ENCODE measurements around the gene NHS. TPM values are rescaled to one million over a fixed set of nuclear protein-coding genes. Genes with fewer than 3 reads are reported as not detected.

The NHS gene
- total RNA-seq, 1 donor from 2014 or later, result 1.0 TPM

DNA sequence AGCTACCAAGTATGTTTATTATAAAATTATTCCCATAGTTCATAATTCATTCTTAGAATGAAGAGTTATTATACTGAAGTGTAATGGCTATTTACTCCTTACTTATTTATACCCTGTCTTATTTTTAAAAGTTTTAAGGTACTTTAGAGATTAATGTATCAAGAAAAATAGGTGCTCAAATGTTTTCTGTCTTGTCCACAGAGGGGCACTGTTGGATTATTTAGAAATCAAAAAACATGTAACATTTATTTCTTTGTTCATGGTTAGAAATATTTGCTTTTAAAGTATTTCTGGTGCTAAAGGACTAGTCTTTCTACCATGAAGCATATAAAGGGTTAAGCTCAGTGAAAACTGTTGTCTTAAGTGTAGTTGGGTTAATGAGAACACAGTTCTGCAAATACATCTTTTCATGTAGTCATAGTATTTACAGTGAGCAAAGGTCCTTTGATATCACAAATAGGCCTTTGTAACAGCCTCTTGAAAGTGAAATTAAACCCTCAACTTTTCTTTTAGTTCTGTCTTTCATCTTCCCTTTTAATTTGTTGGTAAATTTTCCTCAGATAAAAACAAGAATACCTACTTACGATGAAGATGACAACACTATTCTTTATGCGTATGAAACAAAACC lies 370.0 kb downstream of the NHS start:
- H3K9me3 ChIP-seq (ENCODE audit: control insufficient read depth in 3 of 3, low read length in 3 of 3), result no peaks in the 10 kb centered on the region
- H3K9ac ChIP-seq (ENCODE audit: low read depth in 1 of 3, low read length in 3 of 3), result no peak overlapping the region
- no peak overlapping the region for H3K4me3 ChIP-seq (ENCODE audit: low read length in 3 of 3)
- H3K4me1 ChIP-seq (ENCODE audit: control insufficient read depth in 3 of 3, insufficient read depth in 3 of 3, low read length in 3 of 3), result peaks cover 0 to 9% (median 2%) of the 10 kb centered on the region in 3 donors
- H3K27me3 ChIP-seq (ENCODE audit: control insufficient read depth in 3 of 3, insufficient read depth in 3 of 3, low read length in 3 of 3), result no peaks in the 10 kb centered on the region
- no peak overlapping the region for H3K27ac ChIP-seq (ENCODE audit: low read depth, low read length)
- H3K36me3 ChIP-seq (ENCODE audit: control insufficient read depth in 3 of 3, insufficient read depth in 3 of 3, low read length in 3 of 3), result peaks cover 0 to 3% (median 2%) of the 10 kb centered on the region in 3 donors

DNA sequence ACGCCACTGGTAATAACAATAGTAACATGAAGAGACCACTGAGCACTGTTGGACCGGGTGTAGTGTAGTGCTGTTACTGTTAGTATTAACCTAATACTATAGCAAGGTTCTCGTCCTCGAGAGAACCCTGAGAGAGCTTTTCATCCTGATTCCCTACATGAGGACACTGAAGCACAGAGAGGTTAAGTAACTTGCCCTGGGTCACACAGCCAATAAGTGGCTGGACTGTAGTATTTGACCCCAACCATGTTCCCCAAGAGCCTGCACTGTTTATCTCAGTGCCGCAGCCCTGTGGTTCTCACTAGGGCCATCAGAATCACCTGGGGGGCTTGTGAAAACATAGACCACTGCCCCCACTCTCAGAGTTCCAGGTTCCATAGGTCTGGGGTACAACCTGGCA lies 372.7 kb downstream of the NHS start:
- Histone ChIP-seq H3K27ac (ENCODE audit: low read depth, low read length) (no peak overlapping the region), H3K27me3 (ENCODE audit: control insufficient read depth in 3 of 3, insufficient read depth in 3 of 3, low read length in 3 of 3) (no peaks in the 10 kb centered on the region), H3K9me3 (ENCODE audit: control insufficient read depth in 3 of 3, low read length in 3 of 3) (no peaks in the 10 kb centered on the region), H3K4me3 (ENCODE audit: low read length in 3 of 3) (no peak overlapping the region), H3K4me1 (ENCODE audit: control insufficient read depth in 3 of 3, insufficient read depth in 3 of 3, low read length in 3 of 3) (no peaks in the 10 kb centered on the region), H3K36me3 (ENCODE audit: control insufficient read depth in 3 of 3, insufficient read depth in 3 of 3, low read length in 3 of 3) (peaks cover 11 to 17% (median 11%) of the 10 kb centered on the region in 3 donors), H3K9ac (ENCODE audit: low read depth in 1 of 3, low read length in 3 of 3) (no peak overlapping the region)

DNA sequence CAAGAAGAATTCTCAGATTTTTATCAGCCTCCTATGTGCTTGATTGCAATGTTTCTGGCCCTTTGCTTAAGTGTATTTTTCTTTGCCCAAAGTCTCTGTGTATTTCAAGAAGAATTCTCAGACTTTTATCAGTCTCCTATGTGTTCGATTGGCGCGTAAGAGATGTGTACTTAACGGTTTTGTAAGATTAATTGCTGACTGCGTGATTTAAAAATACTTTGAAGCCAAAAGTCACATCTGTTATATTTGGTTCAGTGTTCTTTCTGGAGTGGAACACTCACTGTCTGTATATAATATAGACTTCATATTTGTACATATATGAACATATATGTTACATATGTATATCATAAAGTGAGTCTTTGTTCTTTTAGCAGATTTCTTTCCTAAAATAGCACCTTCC lies 373.7 kb downstream of the NHS start:
- Histone ChIP-seq H3K27ac (ENCODE audit: low read depth, low read length) (no peak overlapping the region), H3K36me3 (ENCODE audit: control insufficient read depth in 3 of 3, insufficient read depth in 3 of 3, low read length in 3 of 3) (peaks cover 11 to 17% (median 11%) of the 10 kb centered on the region in 3 donors), H3K9me3 (ENCODE audit: control insufficient read depth in 3 of 3, low read length in 3 of 3) (no peaks in the 10 kb centered on the region), H3K27me3 (ENCODE audit: control insufficient read depth in 3 of 3, insufficient read depth in 3 of 3, low read length in 3 of 3) (no peaks in the 10 kb centered on the region), H3K4me1 (ENCODE audit: control insufficient read depth in 3 of 3, insufficient read depth in 3 of 3, low read length in 3 of 3) (no peaks in the 10 kb centered on the region), H3K9ac (ENCODE audit: low read depth in 1 of 3, low read length in 3 of 3) (no peak overlapping the region), H3K4me3 (ENCODE audit: low read length in 3 of 3) (no peak overlapping the region)

DNA sequence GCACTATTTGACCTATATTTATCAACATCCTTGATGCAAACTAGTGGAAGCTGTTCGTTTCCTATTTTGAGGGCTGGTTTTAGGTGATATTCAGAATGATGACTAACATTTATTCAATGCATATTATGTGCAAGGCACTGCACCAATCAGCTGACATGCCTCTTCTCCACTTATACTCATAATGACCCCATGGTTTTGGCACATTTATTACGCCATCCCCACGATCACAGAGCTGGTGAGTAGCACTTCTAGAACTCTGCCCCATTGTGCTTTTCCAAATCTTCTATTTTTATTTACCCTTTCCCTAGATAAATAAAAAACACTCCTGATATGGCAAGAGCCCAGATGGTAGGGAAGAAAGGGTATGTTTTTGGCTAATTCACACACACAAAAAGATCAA lies 375.4 kb downstream of the NHS start:
- Histone ChIP-seq H3K27me3 (ENCODE audit: control insufficient read depth in 3 of 3, insufficient read depth in 3 of 3, low read length in 3 of 3) (no peaks in the 10 kb centered on the region), H3K9ac (ENCODE audit: low read depth in 1 of 3, low read length in 3 of 3) (no peak overlapping the region), H3K4me1 (ENCODE audit: control insufficient read depth in 3 of 3, insufficient read depth in 3 of 3, low read length in 3 of 3) (no peaks in the 10 kb centered on the region), H3K4me3 (ENCODE audit: low read length in 3 of 3) (no peak overlapping the region), H3K27ac (ENCODE audit: low read depth, low read length) (no peak overlapping the region), H3K36me3 (ENCODE audit: control insufficient read depth in 3 of 3, insufficient read depth in 3 of 3, low read length in 3 of 3) (peaks cover 11 to 17% (median 11%) of the 10 kb centered on the region in 3 donors), H3K9me3 (ENCODE audit: control insufficient read depth in 3 of 3, low read length in 3 of 3) (no peaks in the 10 kb centered on the region)

DNA sequence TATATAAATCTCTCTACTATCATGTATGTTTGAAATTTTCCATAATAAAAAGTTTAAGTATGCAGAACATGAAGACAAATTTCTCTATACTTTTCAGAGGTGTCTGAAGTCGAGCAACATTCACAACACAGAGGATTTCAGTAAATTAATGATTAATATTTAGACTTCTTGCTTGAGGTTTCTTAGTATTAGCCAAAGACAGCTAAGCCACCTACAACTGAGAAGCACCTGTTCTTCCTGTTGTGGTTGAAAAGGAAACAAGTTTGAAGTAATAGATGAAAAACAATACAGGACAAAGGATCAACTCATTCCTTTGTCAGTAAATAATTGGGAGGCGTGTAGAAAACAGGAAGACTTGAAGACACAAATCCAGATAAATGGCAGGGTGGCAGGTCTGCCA lies 383.4 kb downstream of the NHS start:
- Histone ChIP-seq H3K27me3 (ENCODE audit: control insufficient read depth in 3 of 3, insufficient read depth in 3 of 3, low read length in 3 of 3) (no peaks in the 10 kb centered on the region), H3K27ac (ENCODE audit: low read depth, low read length) (no peak overlapping the region), H3K4me1 (ENCODE audit: control insufficient read depth in 3 of 3, insufficient read depth in 3 of 3, low read length in 3 of 3) (no peaks in the 10 kb centered on the region)

DNA sequence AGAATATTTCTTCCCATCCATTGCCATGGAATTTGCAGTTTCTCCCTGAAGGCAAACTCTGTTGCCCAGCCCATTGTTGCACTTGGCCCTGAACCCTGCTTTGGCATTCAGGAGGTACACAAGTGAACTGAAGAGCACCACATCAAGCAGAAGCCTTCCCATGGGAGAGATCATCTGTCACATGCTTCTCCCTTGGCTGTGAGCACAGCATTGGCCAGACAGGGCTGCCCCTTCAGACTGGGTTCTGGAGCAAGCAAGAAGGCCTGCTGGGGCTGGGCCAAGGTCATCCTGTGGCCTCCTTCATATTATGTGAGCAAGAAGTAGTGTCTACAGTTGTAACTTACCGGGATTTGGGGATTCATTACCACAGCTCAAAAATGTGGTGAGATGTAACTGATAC lies 385.0 kb downstream of the NHS start:
- no peak overlapping the region for H3K9ac ChIP-seq (ENCODE audit: low read depth in 1 of 3, low read length in 3 of 3)
- no peaks in the 10 kb centered on the region for H3K27me3 ChIP-seq (ENCODE audit: control insufficient read depth in 3 of 3, insufficient read depth in 3 of 3, low read length in 3 of 3)
- H3K27ac ChIP-seq (ENCODE audit: low read depth, low read length), result no peak overlapping the region
- H3K4me1 ChIP-seq (ENCODE audit: control insufficient read depth in 3 of 3, insufficient read depth in 3 of 3, low read length in 3 of 3), result no peaks in the 10 kb centered on the region
- no peak overlapping the region for H3K4me3 ChIP-seq (ENCODE audit: low read length in 3 of 3)
- no peaks in the 10 kb centered on the region for H3K9me3 ChIP-seq (ENCODE audit: control insufficient read depth in 3 of 3, low read length in 3 of 3)
- H3K36me3 ChIP-seq (ENCODE audit: control insufficient read depth in 3 of 3, insufficient read depth in 3 of 3, low read length in 3 of 3), result no peaks in the 10 kb centered on the region

More for the DNA sequence above, 383.4 kb downstream of the NHS start:
- no peak overlapping the region for H3K4me3 ChIP-seq (ENCODE audit: low read length in 3 of 3)
- no peaks in the 10 kb centered on the region for H3K9me3 ChIP-seq (ENCODE audit: control insufficient read depth in 3 of 3, low read length in 3 of 3)
- no peak overlapping the region for H3K9ac ChIP-seq (ENCODE audit: low read depth in 1 of 3, low read length in 3 of 3)
- H3K36me3 ChIP-seq (ENCODE audit: control insufficient read depth in 3 of 3, insufficient read depth in 3 of 3, low read length in 3 of 3), result no peaks in the 10 kb centered on the region

DNA sequence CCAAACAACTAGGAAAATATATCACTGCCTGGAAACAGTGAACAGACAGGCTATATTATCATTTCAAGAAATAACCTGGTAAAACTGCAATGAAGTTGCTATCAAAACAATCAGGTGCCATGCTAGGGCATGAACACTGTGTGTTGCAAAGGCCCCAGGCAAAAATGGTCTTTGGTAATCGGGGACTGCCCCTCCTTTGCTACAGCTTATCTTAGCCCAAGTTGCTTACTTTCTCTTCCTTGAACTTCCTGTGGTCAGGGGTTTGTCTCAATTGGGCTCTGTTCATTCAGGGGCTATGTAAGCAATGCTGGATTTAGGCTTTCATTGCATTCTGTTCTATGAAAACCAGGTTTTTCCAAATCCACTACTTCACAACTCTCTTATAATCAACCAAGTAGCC lies 392.7 kb downstream of the NHS start:
- no peak overlapping the region for H3K9ac ChIP-seq (ENCODE audit: low read depth in 1 of 3, low read length in 3 of 3)
- no peak overlapping the region for H3K4me3 ChIP-seq (ENCODE audit: low read length in 3 of 3)
- no peaks in the 10 kb centered on the region for H3K4me1 ChIP-seq (ENCODE audit: control insufficient read depth in 3 of 3, insufficient read depth in 3 of 3, low read length in 3 of 3)
- H3K27me3 ChIP-seq (ENCODE audit: control insufficient read depth in 3 of 3, insufficient read depth in 3 of 3, low read length in 3 of 3), result peaks cover 0 to 22% (median 2%) of the 10 kb centered on the region in 3 donors
- peaks cover 0 to 3% (median 0%) of the 10 kb centered on the region in 3 donors for H3K9me3 ChIP-seq (ENCODE audit: control insufficient read depth in 3 of 3, low read length in 3 of 3)
- no peak overlapping the region for H3K27ac ChIP-seq (ENCODE audit: low read depth, low read length)
- no peaks in the 10 kb centered on the region for H3K36me3 ChIP-seq (ENCODE audit: control insufficient read depth in 3 of 3, insufficient read depth in 3 of 3, low read length in 3 of 3)

DNA sequence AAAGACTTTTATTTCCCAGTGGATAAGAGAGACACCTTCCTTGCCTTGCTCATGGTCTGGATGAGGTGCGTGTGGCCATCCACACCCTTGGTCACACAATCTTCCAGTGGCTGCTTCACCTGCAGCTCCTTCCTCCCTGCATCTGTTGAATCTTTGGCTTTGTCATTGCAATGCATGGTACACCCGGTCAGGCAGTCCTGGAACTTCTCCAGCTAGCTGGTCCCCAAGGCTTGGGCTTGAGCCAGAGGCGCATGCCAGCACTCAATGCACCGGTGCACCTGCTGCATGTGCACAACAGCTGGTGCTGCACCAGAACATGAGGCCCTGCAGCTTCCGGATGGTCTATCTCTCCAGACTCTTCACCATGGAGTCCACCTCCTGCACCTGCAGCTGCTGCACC lies 394.0 kb downstream of the NHS start:
- no peak overlapping the region for H3K27ac ChIP-seq (ENCODE audit: low read depth, low read length)
- peaks cover 0 to 28% (median 9%) of the 10 kb centered on the region in 3 donors for H3K27me3 ChIP-seq (ENCODE audit: control insufficient read depth in 3 of 3, insufficient read depth in 3 of 3, low read length in 3 of 3)
- H3K4me3 ChIP-seq (ENCODE audit: low read length in 3 of 3), result no peak overlapping the region
- no peaks in the 10 kb centered on the region for H3K4me1 ChIP-seq (ENCODE audit: control insufficient read depth in 3 of 3, insufficient read depth in 3 of 3, low read length in 3 of 3)
- no peaks in the 10 kb centered on the region for H3K36me3 ChIP-seq (ENCODE audit: control insufficient read depth in 3 of 3, insufficient read depth in 3 of 3, low read length in 3 of 3)
- peaks cover 0 to 3% (median 0%) of the 10 kb centered on the region in 3 donors for H3K9me3 ChIP-seq (ENCODE audit: control insufficient read depth in 3 of 3, low read length in 3 of 3)
- H3K9ac ChIP-seq (ENCODE audit: low read depth in 1 of 3, low read length in 3 of 3), result no peak overlapping the region

DNA sequence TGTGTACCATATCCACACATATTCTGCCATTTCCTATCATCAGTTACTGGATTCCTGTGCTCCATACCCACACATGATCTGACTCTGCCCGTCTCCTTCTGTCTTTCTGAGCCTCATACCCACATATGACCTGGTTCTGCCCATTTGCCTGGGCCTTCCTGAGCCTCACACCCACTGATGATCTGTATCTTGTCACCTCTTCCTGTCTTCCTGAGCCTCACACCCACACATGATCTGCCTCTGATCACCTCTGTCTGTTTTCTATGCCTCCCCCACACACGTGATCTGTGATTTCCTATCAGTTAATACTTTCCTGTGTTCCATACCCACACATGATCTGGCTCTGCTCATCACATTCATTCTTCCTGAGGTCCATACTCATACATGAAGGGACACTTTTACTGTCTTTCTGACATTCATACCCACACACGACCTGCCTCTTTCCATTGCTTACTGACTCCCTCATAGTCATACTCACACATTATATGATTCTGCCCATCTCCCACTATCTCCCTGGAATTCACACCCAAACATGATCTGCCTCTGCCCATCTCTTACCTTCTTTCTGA lies 394.8 kb downstream of the NHS start:
- H3K36me3 ChIP-seq (ENCODE audit: control insufficient read depth in 3 of 3, insufficient read depth in 3 of 3, low read length in 3 of 3), result no peaks in the 10 kb centered on the region
- no peaks in the 10 kb centered on the region for H3K4me1 ChIP-seq (ENCODE audit: control insufficient read depth in 3 of 3, insufficient read depth in 3 of 3, low read length in 3 of 3)
- no peak overlapping the region for H3K9ac ChIP-seq (ENCODE audit: low read depth in 1 of 3, low read length in 3 of 3)
- peaks cover 0 to 34% (median 13%) of the 10 kb centered on the region in 3 donors for H3K27me3 ChIP-seq (ENCODE audit: control insufficient read depth in 3 of 3, insufficient read depth in 3 of 3, low read length in 3 of 3)
- no peak overlapping the region for H3K27ac ChIP-seq (ENCODE audit: low read depth, low read length)
- H3K9me3 ChIP-seq (ENCODE audit: control insufficient read depth in 3 of 3, low read length in 3 of 3), result peaks cover 0 to 3% (median 0%) of the 10 kb centered on the region in 3 donors
- no peak overlapping the region for H3K4me3 ChIP-seq (ENCODE audit: low read length in 3 of 3)

DNA sequence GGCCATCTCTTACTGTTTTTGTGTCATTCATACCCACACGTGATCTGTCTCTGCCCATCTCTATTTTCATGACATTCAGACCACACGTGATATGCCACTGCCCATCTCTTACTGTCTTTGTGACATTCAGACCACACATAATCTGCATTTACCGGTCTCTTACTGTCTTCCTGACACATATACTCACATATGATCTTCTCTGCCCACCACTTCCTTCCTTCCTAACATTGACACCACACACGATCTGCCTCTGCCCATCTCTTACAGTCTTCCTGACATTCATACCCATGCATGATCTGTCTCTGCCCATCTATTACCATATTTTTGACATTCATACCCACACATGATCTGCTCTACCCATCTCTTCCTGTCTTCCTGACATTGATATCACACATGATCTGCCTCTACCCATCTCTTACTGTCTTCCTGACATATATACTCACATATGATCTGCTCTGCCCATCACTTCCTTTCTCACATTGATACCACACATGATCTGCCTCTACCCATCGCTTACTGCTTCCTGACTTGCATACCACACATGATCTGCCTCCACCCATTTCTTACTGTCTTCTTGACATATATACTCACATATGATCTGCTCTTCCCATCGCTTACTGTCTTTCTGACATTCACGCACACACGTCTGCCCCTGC lies 398.3 kb downstream of the NHS start:
- Histone ChIP-seq H3K4me3 (ENCODE audit: low read length in 3 of 3) (no peak overlapping the region), H3K27ac (ENCODE audit: low read depth, low read length) (no peak overlapping the region), H3K9ac (ENCODE audit: low read depth in 1 of 3, low read length in 3 of 3) (no peak overlapping the region), H3K9me3 (ENCODE audit: control insufficient read depth in 3 of 3, low read length in 3 of 3) (no peaks in the 10 kb centered on the region), H3K27me3 (ENCODE audit: control insufficient read depth in 3 of 3, insufficient read depth in 3 of 3, low read length in 3 of 3) (peaks cover 0 to 34% (median 13%) of the 10 kb centered on the region in 3 donors), H3K4me1 (ENCODE audit: control insufficient read depth in 3 of 3, insufficient read depth in 3 of 3, low read length in 3 of 3) (no peaks in the 10 kb centered on the region), H3K36me3 (ENCODE audit: control insufficient read depth in 3 of 3, insufficient read depth in 3 of 3, low read length in 3 of 3) (no peaks in the 10 kb centered on the region)
